HG03342 (cell line): ENCODE results near the gene WASHC2C.
"Not testable (repeated sequence)": the region's sequence is repeated elsewhere in the genome, so short reads cannot be mapped to it uniquely, and the experiment has no call there.

Experiments
- ATAC-seq: cut with Tn5 transposase; IDR thresholded peaks from one replicate; pipeline ENCODE4 v1.9.1; 2021; ENCODE audit warnings: mild to moderate bottlenecking, moderate library complexity; ENCODE audit not compliant: unreplicated experiment

The WASHC2C gene, protein sequence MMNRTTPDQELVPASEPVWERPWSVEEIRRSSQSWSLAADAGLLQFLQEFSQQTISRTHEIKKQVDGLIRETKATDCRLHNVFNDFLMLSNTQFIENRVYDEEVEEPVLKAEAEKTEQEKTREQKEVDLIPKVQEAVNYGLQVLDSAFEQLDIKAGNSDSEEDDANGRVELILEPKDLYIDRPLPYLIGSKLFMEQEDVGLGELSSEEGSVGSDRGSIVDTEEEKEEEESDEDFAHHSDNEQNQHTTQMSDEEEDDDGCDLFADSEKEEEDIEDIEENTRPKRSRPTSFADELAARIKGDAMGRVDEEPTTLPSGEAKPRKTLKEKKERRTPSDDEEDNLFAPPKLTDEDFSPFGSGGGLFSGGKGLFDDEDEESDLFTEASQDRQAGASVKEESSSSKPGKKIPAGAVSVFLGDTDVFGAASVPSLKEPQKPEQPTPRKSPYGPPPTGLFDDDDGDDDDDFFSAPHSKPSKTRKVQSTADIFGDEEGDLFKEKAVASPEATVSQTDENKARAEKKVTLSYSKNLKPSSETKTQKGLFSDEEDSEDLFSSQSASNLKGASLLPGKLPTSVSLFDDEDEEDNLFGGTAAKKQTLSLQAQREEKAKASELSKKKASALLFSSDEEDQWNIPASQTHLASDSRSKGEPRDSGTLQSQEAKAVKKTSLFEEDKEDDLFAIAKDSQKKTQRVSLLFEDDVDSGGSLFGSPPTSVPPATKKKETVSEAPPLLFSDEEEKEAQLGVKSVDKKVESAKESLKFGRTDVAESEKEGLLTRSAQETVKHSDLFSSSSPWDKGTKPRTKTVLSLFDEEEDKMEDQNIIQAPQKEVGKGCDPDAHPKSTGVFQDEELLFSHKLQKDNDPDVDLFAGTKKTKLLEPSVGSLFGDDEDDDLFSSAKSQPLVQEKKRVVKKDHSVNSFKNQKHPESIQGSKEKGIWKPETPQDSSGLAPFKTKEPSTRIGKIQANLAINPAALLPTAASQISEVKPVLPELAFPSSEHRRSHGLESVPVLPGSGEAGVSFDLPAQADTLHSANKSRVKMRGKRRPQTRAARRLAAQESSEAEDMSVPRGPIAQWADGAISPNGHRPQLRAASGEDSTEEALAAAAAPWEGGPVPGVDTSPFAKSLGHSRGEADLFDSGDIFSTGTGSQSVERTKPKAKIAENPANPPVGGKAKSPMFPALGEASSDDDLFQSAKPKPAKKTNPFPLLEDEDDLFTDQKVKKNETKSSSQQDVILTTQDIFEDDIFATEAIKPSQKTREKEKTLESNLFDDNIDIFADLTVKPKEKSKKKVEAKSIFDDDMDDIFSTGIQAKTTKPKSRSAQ (N-terminal part only)

GRCh38 chr10:45726703-45727420 is at the start of gene WASHC2C:
TSS of gene WASHC2C (plus strand) at chr10:45727266. CDS start at chr10:45727318, 52 bp downstream.
- peak; percentile 91 for ATAC-seq

- ATAC-seq = not testable (repeated sequence)
Measured at GRCh38 chr10:45678467-45678866, 48.6 kb upstream of the WASHC2C start.

- ATAC-seq = peak; percentile 86
Measured at GRCh38 chr10:45710200-45710796, 16.8 kb upstream of the WASHC2C start.

DNA sequence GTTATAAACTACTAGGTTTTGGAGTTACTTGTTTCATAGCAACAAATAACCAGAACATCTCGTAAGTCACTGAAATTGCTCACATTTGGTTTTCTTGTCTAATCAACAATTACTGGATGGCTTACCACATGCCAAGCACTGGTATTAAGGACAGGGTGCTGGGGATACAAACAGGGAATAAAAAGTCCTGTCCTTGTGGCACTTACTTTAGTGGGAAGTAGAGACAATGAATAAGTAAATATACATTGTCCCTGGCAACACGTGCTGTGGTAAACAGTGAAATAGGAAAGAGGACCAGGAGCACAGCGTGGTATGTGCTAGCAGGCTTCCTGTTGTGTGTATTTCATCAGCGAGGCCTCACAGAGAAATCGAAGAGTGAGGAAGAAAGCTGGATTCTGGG is 15.8 kb upstream of the WASHC2C start:
- not testable (repeated sequence) for ATAC-seq

- not testable (repeated sequence) for ATAC-seq
Measured at GRCh38 chr10:45717053-45717452, 10.0 kb upstream of the WASHC2C start.

DNA sequence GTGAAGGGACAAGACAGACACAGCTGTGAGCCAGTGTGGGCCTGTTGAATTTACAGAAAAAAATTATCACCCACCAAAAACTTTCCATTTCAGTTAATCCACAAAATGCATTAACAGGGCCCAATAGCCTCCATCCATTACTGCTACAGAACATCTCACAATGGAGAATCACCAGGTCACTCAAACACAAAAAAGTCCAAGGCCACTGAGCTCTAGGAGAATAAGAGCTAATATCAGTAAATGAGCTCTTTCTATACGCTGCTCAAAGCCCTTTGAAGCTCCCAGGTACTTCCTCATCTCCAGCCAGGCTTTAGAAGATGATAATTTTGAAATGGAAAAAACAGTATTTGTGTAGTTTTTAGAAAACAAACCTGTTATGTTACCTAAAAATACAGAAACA is 9.4 kb upstream of the WASHC2C start:
- ATAC-seq = not testable (repeated sequence)

DNA sequence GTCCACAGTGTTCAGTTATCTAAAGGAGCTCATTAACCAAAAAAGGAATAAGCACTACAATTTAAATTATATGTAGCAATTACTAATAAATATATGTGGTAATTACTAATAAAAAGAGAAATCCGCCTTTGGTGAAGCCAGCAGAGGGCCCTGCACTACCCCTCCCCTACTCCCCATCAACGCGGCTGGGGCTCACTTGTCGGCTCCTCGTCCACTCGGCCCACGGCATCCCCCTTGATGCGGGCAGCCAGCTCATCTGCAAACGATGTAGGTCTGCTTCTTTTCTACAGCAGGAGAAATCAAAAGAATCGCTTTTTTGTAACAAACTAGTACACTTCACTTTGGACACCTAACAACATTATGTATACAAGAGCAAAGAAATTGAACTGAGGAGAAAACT is 5.6 kb upstream of the WASHC2C start:
- ATAC-seq = not testable (repeated sequence)

- not testable (repeated sequence) for ATAC-seq
Measured at GRCh38 chr10:45723851-45724250, 3.2 kb upstream of the WASHC2C start.

DNA sequence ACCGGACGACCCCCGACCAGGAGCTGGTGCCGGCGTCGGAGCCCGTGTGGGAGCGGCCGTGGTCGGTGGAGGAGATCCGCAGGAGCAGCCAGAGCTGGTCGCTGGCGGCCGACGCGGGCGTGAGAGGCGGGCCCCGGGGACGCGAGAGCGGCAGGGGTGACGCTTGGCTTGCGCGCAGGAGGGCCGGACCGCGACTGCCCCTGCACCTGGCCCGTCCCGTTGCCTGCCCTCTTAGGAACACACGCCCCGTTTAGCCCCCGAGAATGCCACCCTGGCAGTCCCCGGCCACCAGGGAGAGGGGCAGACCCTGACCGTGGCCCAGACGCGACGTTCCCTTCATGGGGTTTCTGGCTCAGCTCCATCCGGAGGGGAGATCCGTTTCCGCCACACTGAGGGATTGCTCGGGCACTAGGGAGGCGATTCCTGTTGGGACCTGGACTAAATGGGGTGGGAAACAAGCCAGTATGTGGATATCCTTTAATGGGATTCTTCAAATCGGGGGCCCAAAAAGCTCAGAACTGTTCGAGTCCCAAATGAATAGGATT is 427 bp downstream of the WASHC2C start:
- peak; percentile 43 for ATAC-seq

GRCh38 chr10:45734449-45734848 is 7.4 kb downstream of the WASHC2C start:
- not testable (repeated sequence) for ATAC-seq

GRCh38 chr10:45734867-45735266 is 7.8 kb downstream of the WASHC2C start:
- ATAC-seq = not testable (repeated sequence)

GRCh38 chr10:45741559-45741958 is 14.5 kb downstream of the WASHC2C start:
- ATAC-seq = not testable (repeated sequence)

GRCh38 chr10:45742014-45742413 is 14.9 kb downstream of the WASHC2C start:
- ATAC-seq = not testable (repeated sequence)

DNA sequence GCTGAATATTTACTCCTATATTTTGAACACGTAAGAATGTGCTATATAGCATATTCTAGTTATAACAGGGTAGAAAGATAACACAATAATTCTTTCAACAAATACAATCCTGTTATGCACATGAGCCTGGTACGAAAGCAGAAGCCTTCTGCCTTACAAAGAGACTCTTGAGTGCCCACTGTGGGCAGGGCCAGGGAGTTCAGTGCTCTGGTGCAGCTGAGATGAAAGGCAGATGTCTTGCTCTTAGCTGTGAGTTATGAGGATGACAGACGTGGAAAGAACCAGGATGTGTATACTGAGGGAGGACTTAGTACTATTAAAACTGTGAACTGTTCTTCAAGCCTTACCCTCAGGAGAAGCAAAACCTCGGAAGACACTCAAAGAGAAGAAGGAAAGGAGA is 24.1 kb downstream of the WASHC2C start:
- ATAC-seq = not testable (repeated sequence)

DNA sequence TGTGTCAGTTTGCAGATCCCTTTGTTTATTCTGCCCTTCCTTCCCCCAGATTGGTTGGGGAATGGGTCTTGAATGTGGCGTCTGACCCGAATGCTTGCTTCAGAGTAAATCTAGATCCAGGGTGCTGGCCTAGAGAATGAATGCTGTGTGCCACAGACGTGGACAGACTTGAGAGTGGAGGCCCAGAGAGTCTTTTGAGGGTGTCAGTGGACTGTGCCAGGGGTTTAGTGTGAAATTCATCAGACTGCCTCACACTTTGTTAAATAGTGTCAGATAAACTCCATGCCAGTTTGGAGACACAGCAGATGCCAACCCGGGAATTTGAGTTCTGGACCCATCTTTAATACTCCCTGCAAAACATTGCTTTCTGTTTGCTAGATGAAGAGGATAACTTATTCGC is 25.1 kb downstream of the WASHC2C start:
- ATAC-seq = not testable (repeated sequence)

- ATAC-seq = not testable (repeated sequence)
Measured at GRCh38 chr10:45753979-45754495, 27.0 kb downstream of the WASHC2C start.

DNA sequence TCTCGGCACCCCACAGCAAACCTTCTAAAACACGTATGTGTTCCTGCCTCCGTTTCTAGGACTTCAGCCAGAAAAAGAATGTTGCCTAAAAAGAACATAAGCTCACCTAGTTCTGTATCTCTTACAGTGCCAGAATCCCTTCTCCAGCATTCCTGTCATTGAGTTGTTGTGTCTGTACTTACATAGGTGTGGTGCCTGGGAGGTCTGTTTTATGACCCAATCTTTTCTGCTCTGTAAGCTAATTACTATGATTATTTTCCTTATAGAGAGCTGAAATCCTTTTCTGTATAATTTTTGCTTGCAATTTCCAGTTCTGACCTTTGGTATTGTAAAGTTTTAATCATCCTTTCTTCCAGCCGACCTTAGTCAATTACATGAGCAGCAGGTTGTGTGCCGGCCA is 28.0 kb downstream of the WASHC2C start:
- ATAC-seq = not testable (repeated sequence)

DNA sequence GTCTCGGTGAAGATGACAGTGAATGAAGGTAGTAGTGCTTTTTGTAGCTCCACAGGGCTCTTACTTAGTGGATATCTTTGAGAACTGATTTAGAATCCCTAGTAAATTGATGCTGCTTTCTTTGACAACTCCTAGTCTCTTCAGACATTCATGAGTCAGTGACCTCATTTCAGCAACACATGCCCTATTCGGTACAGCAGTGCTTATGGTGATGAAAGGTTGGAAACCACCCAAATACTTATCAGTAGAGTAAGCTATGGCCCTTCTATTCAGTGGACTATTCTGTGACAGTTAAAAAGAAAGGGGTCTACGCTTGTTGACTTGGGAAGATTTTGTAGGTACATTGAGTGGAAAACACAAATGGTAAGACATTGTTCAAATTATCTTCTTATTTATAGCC is 29.0 kb downstream of the WASHC2C start:
- ATAC-seq = not testable (repeated sequence)
